ENCODE data around the gene CHL1.

Gene CHL1

GRCh38 chr3:318903-319302 lies 122.3 kb downstream of the CHL1 start:
- no peak overlapping the region for H3K4me3 ChIP-seq (ENCODE audit: low read length)
- no peak for TF ChIP-seq ZNF274 (IDR thresholded peaks at IDR 0.05; ENCODE audit: low read depth, low read length)

GRCh38 chr3:324423-324822 lies 127.9 kb downstream of the CHL1 start:
- no peak for TF ChIP-seq ZNF274 (IDR thresholded peaks at IDR 0.05; ENCODE audit: low read depth, low read length)
- no peak overlapping the region for H3K4me3 ChIP-seq (ENCODE audit: low read length)

GRCh38 chr3:325495-325894 lies 128.9 kb downstream of the CHL1 start:
- no peak for TF ChIP-seq ZNF274 (IDR thresholded peaks at IDR 0.05; ENCODE audit: low read depth, low read length)
- no peak overlapping the region for H3K4me3 ChIP-seq (ENCODE audit: low read length)

GRCh38 chr3:330494-331115 lies 134.0 kb downstream of the CHL1 start:
- H3K4me3 ChIP-seq (ENCODE audit: low read length): no peak overlapping the region
- TF ChIP-seq ZNF274 (IDR thresholded peaks at IDR 0.05; ENCODE audit: low read depth, low read length): no peak

GRCh38 chr3:331881-332280 lies 135.3 kb downstream of the CHL1 start:
- TF ChIP-seq ZNF274 (IDR thresholded peaks at IDR 0.05; ENCODE audit: low read depth, low read length): no peak
- no peak overlapping the region for H3K4me3 ChIP-seq (ENCODE audit: low read length)

- H3K4me3 ChIP-seq (ENCODE audit: low read length): no peak overlapping the region
- TF ChIP-seq ZNF274 (IDR thresholded peaks at IDR 0.05; ENCODE audit: low read depth, low read length): no peak
Observed at GRCh38 chr3:332701-333100, 136.1 kb downstream of the CHL1 start.

GRCh38 chr3:335240-335639 lies 138.7 kb downstream of the CHL1 start:
- H3K4me3 ChIP-seq (ENCODE audit: low read length): no peak overlapping the region
- no peak for TF ChIP-seq ZNF274 (IDR thresholded peaks at IDR 0.05; ENCODE audit: low read depth, low read length)

- TF ChIP-seq ZNF274 (IDR thresholded peaks at IDR 0.05; ENCODE audit: low read depth, low read length): no peak
- H3K4me3 ChIP-seq (ENCODE audit: low read length): no peak overlapping the region
Observed at GRCh38 chr3:339351-339750, 142.8 kb downstream of the CHL1 start.

- TF ChIP-seq ZNF274 (IDR thresholded peaks at IDR 0.05; ENCODE audit: low read depth, low read length): no peak
- H3K4me3 ChIP-seq (ENCODE audit: low read length): no peak overlapping the region
Observed at GRCh38 chr3:341998-342397, 145.4 kb downstream of the CHL1 start.

- H3K4me3 ChIP-seq (ENCODE audit: low read length): no peak overlapping the region
Observed at GRCh38 chr3:346186-346585, 149.6 kb downstream of the CHL1 start.

GRCh38 chr3:347581-347980 lies 151.0 kb downstream of the CHL1 start:
- TF ChIP-seq ZNF274 (IDR thresholded peaks at IDR 0.05; ENCODE audit: low read depth, low read length): no peak
- no peak overlapping the region for H3K4me3 ChIP-seq (ENCODE audit: low read length)

More at GRCh38 chr3:346186-346585, 149.6 kb downstream of the CHL1 start:
- TF ChIP-seq ZNF274 (IDR thresholded peaks at IDR 0.05; ENCODE audit: low read depth, low read length): no peak

GRCh38 chr3:350871-351371 lies 154.4 kb downstream of the CHL1 start:
- no peak overlapping the region for H3K4me3 ChIP-seq (ENCODE audit: low read length)
- TF ChIP-seq ZNF274 (IDR thresholded peaks at IDR 0.05; ENCODE audit: low read depth, low read length): no peak

- TF ChIP-seq ZNF274 (IDR thresholded peaks at IDR 0.05; ENCODE audit: low read depth, low read length): no peak
- H3K4me3 ChIP-seq (ENCODE audit: low read length): no peak overlapping the region
Observed at GRCh38 chr3:352599-352998, 156.0 kb downstream of the CHL1 start.

GRCh38 chr3:353191-353739 lies 156.7 kb downstream of the CHL1 start:
- H3K4me3 ChIP-seq (ENCODE audit: low read length): no peak overlapping the region
- no peak for TF ChIP-seq ZNF274 (IDR thresholded peaks at IDR 0.05; ENCODE audit: low read depth, low read length)

- no peak overlapping the region for H3K4me3 ChIP-seq (ENCODE audit: low read length)
- no peak for TF ChIP-seq ZNF274 (IDR thresholded peaks at IDR 0.05; ENCODE audit: low read depth, low read length)
Observed at GRCh38 chr3:354432-354831, 157.9 kb downstream of the CHL1 start.

GRCh38 chr3:355622-356021 lies 159.1 kb downstream of the CHL1 start:
- no peak overlapping the region for H3K4me3 ChIP-seq (ENCODE audit: low read length)
- TF ChIP-seq ZNF274 (IDR thresholded peaks at IDR 0.05; ENCODE audit: low read depth, low read length): no peak

All from GM08714 (cell line).